Progenitor cell of endocrine pancreas (in vitro differentiated cells): ENCODE data around the gene LRGUK. TPM values are rescaled to one million over a fixed set of nuclear protein-coding genes. Genes with fewer than 3 reads are reported as not detected.
A peak's percentile ranks its signal among the peaks of the same experiment; 100 is the strongest.

Experiments
- DNase-seq: peaks from one replicate; pipeline ENCODE4 v3.0.0; 2021; ENCODE audit warnings: low spot score; ENCODE audit not compliant: unreplicated experiment
- H3K27ac Mint-ChIP-seq: 2 replicates; pipeline ENCODE4 v1.8.0; 2021; ENCODE audit warnings: mild to moderate bottlenecking, moderate library complexity, mixed read lengths
- H3K27me3 Mint-ChIP-seq: 2 replicates; pipeline ENCODE4 v1.8.0; 2021; ENCODE audit warnings: mixed read lengths
- H3K36me3 Mint-ChIP-seq: 2 replicates; pipeline ENCODE4 v1.8.0; 2022; ENCODE audit warnings: mixed read lengths; ENCODE audit not compliant: insufficient read depth
- H3K4me1 Mint-ChIP-seq: 2 replicates; pipeline ENCODE4 v1.8.0; 2021; ENCODE audit warnings: low read depth, mixed read lengths
- H3K4me3 Mint-ChIP-seq: 2 replicates; pipeline ENCODE4 v1.8.0; 2021; ENCODE audit warnings: low read depth, mild to moderate bottlenecking, moderate library complexity, mixed read lengths
- H3K9me3 Mint-ChIP-seq: 2 replicates; pipeline ENCODE4 v1.8.0; 2021; ENCODE audit warnings: low read depth, mixed read lengths
- total RNA-seq: library from RNA; stranded (reverse); gene quantifications from 2 replicates; pipeline ENCODE4 v1.2.1, GENCODE V29; 2021
- TF ChIP-seq, protein P1 (sequence below): fragments of 200-600 bp; sonication (generic); IDR thresholded peaks from one replicate; pipeline ENCODE4 v1.5.0; 2021; ENCODE audit warnings: antibody characterized with exemption, mild to moderate bottlenecking; ENCODE audit not compliant: unreplicated experiment

LRGUK gene
- total RNA-seq, 1 donor from 2014 or later: 2.6 TPM

DNA sequence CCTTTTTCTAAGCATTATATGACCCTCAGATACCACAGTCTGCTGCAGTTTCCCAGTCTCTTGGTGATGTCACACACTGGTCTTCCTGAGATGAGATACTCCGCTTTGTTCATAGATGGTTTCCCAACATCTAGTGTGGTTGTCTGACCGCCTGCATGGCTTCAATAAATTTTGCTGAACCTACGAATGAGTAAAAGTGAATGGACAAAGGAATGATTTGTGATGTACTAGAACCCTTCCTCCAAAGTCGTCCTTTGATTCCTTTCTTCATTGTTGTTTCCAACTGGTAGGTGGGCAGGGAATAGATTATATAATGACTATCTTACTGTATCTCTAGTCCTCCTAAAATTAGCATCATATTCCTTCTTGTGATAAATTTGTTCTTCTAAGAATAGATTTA is 107.1 kb downstream of the LRGUK start:
- Mint-ChIP-seq H3K9me3 (peaks cover 23% of the 10 kb centered on the region), H3K4me1 (no peaks in the 10 kb centered on the region), H3K27me3 (peaks cover 9% of the 10 kb centered on the region), H3K36me3 (peaks cover 2% of the 10 kb centered on the region), H3K4me3 (no peak overlapping the region), H3K27ac (no peak overlapping the region)
- DNase-seq: no peak
- TF ChIP-seq, protein P1, sequence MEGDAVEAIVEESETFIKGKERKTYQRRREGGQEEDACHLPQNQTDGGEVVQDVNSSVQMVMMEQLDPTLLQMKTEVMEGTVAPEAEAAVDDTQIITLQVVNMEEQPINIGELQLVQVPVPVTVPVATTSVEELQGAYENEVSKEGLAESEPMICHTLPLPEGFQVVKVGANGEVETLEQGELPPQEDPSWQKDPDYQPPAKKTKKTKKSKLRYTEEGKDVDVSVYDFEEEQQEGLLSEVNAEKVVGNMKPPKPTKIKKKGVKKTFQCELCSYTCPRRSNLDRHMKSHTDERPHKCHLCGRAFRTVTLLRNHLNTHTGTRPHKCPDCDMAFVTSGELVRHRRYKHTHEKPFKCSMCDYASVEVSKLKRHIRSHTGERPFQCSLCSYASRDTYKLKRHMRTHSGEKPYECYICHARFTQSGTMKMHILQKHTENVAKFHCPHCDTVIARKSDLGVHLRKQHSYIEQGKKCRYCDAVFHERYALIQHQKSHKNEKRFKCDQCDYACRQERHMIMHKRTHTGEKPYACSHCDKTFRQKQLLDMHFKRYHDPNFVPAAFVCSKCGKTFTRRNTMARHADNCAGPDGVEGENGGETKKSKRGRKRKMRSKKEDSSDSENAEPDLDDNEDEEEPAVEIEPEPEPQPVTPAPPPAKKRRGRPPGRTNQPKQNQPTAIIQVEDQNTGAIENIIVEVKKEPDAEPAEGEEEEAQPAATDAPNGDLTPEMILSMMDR: no peak

DNA sequence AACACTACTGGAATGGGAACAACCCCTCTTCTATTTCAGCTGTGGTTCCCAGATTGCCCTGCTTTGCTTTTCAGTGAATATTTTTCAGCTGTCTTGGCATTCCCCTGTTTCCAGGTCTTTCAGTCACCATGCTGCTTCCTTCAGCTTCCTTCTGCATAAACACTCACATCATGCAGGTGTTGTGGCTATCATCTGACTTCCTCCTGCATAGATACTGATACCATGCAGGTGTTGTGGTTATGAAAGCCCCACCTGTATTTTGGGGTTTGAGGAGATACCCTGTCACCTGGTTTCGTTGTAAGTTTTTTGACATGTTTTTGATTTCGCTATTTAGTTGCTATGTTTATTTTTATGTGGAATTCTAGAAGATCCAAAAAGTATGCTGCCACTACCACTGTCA is 118.1 kb downstream of the LRGUK start:
- H3K9me3 Mint-ChIP-seq: peaks cover 20% of the 10 kb centered on the region
- peaks cover 18% of the 10 kb centered on the region for H3K4me1 Mint-ChIP-seq
- no peak overlapping the region for H3K27ac Mint-ChIP-seq

DNA sequence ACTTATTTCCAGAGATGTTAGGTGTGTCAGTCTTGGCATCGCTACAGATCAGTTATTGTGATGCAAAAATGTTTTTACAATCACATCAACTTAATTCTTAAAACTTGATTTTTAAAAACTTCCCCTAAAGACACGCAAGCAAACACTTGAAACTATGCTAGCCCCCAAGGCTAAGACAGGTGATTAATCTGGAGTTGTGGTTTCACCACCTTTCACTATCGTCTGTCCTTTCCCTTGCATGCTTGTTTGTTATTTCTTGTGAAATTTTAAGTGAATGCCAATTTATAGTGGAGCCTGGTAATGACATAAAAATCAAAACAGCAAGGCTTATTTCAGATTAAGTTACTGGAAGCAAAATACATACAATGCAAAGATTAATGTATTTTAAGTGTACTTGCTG is 119.2 kb downstream of the LRGUK start:
- TF ChIP-seq, protein P1: no peak
- no peaks in the 10 kb centered on the region for H3K36me3 Mint-ChIP-seq
- no peak for DNase-seq
- H3K27me3 Mint-ChIP-seq: no peaks in the 10 kb centered on the region
- peaks cover 18% of the 10 kb centered on the region for H3K4me1 Mint-ChIP-seq
- no peak overlapping the region for H3K27ac Mint-ChIP-seq
- peaks cover 12% of the 10 kb centered on the region for H3K9me3 Mint-ChIP-seq
- H3K4me3 Mint-ChIP-seq: no peak overlapping the region

More for the DNA sequence above, 118.1 kb downstream of the LRGUK start:
- no peaks in the 10 kb centered on the region for H3K36me3 Mint-ChIP-seq
- no peak for DNase-seq
- H3K27me3 Mint-ChIP-seq: no peaks in the 10 kb centered on the region
- TF ChIP-seq, protein P1: no peak
- H3K4me3 Mint-ChIP-seq: no peak overlapping the region

DNA sequence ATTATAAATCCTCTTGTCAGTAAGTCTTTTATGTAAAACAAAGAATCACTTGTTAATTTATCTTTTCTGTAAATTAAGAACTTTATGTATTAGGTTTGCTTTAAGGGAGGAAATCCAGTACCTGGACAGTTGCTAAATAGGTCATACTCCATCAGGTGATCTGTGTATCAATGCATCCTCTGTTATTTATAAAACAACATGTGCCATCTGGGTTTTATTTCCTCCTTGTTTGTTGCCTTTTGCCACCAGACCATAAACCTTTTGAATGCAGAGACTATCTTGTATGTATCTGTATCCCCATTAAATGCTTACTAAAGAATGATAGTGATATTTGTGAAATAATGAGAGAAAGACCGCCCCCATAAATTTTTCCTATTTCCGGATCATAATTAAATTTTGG is 119.6 kb downstream of the LRGUK start:
- no peaks in the 10 kb centered on the region for H3K36me3 Mint-ChIP-seq
- TF ChIP-seq, protein P1: no peak
- no peaks in the 10 kb centered on the region for H3K27me3 Mint-ChIP-seq
- H3K9me3 Mint-ChIP-seq: peaks cover 8% of the 10 kb centered on the region
- H3K4me1 Mint-ChIP-seq: peaks cover 18% of the 10 kb centered on the region
- DNase-seq: no peak
- no peak overlapping the region for H3K27ac Mint-ChIP-seq
- no peak overlapping the region for H3K4me3 Mint-ChIP-seq

DNA sequence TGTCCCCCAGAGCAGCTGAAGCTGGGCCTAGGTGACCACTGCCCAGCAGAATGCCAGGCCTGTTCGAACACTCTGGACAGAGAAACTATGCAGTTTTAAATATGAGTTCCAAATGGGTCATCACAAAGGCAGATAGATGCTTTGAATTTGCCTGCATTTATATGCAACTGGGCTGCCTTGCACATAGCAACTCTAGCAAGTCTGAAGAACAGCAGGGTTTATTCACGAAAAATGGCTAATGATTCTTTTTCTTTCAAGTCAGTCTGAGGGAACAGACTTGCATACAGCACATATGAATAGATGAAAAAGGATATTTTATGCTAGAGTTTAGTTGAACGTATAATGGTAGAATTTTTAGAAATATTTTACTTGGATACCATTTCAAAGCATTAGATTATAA is 121.1 kb downstream of the LRGUK start:
- Mint-ChIP-seq H3K4me1 (peaks cover 18% of the 10 kb centered on the region), H3K36me3 (no peaks in the 10 kb centered on the region), H3K9me3 (peaks cover 3% of the 10 kb centered on the region), H3K27ac (peak overlapping the region; percentile 84), H3K4me3 (no peak overlapping the region), H3K27me3 (no peaks in the 10 kb centered on the region)
- no peak for DNase-seq
- TF ChIP-seq, protein P1: no peak
